HG03039 (cell line): ENCODE data around the gene TNFRSF4.

Experiments
- ATAC-seq: cut with Tn5 transposase; IDR thresholded peaks from one replicate; pipeline ENCODE4 v1.9.1; 2021; ENCODE audit warnings: mild to moderate bottlenecking, moderate library complexity; ENCODE audit not compliant: unreplicated experiment

Gene TNFRSF4

DNA sequence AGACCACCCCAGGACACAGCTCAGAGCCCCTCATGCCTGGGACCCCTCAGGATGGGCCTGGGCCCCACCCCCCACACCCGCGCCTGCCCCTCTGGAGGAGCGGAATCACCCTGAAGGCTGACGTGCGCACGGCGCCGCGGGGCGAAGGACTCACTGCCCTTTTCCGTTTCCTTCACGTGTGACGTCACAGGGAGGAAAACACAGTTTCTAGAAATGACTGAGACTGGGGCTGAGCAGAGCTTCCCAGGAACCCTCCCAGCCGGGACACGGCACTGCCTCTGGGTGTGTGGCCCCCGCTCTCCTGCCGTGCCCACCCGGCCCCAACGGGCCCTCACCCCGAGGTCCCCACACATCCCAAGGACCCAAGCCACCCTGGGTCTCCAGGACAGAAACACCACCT, 5.4 kb upstream of the TNFRSF4 start:
- ATAC-seq, result no peak

DNA sequence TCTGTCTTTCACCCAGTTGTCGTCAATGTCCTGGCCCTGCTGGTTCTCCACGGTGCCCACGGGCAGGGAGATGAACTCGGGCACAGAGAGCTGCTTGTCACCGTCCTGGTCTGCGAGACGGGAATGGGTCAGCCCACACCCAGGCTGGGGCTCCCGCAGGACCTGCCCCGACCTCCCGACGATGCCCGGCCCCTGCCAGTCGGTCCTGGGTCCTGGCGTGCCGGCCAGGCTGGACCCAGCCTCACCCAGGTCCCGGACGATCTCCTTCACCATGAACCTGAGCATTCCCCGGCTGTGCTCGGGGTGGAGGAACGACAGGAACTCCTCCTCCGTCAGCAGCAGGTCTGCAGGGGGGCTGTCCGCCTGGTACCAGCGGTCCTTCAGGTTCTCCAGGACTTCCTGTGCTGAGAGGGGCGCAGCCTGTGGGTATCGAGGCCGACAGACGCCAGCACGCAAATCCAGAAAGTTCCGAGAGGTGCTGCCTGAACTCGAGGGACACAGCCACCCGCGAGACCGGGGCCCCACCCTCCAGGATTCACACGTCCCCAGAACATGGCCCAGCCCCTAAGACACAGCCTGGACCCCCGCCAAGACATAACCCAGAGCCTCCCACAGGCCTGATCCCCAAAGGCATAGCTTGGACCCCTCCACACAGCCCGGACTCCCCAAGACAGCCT, 4.7 kb upstream of the TNFRSF4 start:
- no peak for ATAC-seq

DNA sequence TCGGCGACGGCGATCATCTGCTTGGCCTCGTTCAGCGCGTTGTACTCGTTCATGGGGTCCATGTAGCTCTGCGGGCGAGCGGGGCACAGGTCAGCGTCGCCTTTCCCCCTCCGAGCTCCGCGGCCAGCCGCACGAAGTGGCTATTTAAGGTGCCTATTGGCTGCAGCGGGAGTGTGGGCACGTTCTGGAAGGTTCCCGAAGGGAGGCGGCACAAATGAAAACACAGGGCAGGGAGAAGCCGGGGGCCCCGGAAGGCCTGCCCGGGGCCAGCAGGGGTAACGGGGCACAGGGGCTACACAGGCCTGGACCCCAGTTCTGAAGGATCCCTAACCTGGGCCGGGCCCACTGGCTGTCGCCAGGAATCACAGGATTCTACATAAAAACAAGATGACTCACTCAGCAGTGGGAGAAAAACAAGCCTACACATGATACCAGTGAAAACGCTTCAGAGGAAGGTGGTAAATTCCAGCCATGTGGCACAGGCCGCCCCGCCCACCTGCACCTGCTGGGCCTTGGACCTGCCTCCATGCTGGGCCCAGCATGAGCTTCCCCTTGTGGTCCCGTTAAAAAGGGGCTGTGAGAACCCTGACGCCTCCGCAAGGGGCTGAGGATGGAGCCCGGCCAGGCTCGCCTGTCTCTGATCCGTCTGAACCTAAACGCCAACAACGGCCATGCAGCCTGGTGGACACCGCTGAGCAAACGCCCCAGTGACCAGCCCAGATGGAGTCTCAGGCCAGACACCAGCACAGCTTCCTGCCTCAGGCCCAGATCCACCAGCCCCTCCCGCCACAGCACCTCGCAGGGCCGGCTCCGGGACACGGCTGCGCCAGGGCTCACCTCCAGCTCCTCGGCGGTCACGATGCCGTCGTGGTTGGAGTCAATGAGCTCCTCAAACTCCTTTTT, 3.9 kb upstream of the TNFRSF4 start:
- ATAC-seq, result no peak

DNA sequence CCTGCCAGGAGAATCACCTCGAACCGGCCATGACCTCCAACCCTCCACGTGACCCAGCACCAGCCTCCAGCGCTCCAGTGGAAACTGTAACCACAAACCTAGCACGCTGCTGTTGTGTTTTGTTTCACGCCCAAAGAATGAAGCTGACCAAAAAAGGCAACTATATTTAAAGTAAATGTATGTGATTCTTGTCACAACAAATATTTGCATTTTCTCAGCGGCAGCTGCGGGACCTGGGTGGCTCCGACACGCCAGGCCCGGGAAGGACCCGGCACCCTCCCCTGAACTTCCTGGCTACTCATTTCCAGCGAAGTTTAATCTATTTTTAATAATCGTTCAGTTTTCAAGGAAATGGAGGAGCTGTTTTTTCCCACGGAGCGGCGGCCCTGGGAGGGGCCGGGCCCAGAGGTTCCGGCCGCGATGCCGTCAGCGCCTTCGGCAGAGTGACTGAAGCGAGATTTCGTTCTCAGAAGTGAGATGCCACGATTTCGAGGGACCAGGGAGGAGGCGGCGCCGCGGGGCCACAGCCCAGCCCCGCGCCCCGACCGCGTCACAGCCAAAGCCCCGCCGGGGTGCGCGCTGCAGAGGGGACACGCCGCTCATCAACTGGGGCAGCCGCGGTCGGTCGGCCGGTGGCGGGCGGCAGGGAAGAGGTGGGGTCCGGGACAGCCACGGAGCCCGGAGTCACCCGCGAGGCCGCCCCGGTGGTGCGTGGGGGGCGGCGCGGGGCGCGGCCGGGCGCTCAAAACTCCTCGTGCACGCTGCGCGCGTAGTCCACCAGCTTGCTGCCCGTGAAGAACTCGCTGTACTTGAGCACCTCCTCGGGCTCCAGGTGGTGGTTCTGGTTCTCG, 3.0 kb upstream of the TNFRSF4 start:
- ATAC-seq, result no peak

DNA sequence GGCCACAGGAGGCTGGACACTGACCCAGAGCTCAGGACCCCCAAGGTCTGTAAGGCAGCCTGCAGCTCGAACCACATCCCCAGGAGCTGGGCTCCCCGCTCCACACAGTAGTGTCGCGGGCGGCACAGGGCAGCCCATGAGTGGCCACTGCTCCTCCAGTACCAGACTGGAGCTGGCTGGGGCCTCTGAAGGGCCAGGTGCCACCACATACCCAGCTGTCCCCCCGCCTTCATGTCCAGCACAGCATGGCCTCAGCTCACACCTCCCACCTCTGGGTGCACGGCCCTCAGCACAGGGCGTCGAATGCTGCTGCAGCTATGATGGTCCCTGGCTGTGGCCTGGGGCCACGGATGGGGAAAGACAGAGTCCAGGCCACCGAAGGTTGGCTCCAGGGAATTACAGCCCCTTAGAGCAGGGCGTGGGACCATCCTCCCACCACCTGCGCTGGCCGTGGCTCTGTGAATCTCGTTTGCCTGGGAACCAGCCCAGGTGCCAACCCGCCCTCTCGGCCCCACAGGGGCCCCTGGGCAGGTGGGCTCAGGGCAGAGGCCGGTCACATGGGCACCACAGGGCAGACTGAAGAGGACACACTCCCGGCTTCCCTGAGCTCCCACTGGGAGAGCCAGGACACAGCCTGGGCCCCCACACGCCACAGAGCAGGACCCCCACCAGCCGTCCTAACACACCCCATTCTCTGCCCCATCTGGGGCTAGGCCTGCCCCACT, 2.1 kb upstream of the TNFRSF4 start:
- ATAC-seq, result no peak

DNA sequence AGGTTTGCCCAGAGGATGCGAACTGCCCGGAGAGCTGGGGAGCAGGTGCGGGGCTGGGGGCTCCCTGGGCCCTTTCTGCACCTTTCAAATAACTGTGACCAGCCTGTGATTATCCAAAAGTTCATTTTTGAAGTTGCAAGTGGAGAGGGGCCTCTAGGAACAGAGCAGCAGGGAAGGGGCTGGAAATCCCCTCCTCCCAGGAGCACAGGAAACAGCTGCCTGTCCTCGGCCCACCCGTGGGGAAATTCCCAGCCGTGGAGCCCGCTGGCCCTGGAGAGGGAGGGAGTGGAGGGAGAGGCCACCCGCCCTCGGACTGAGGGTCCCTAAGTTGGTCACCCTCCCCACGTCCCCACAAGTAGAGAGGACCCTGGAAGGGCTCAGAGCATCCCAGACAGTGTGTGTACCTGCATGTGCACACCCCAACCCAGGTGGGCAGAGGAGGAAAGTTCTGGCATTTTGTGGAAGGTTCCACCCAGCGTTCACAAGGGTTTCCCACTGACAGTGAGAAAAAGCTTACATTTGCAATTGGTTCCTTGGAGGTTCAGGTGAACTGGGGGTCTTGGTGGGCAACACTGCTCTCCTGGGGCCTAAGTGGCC, 1.2 kb upstream of the TNFRSF4 start:
- ATAC-seq, result no peak

DNA sequence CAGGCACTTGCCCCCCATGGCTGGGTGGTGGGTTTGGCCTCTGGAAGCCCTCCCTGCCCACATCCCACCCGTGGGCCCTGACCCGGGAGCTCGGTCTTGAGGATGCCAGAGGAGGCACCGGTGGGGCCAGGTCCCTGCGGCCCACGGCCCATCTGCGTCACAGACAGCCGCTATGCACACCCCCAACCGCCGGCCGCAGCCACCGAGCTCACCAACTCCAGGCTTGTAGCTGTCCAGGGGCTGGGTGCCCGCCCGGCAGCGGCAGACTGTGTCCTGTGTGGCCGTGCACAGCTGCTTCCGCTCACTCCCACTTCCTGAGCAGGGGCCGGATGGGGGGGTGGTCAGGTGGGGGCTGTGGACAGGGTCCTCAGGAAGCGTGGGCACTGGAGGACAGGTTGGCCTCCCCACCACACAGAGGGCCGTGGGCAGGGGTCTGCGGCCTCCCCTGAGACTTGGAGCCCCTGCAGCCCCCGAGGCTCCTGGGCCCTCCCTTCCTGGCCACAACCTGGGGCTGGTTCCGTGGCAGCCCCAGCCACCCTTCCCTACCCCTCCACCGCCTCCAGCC, 1.1 kb downstream of the TNFRSF4 start:
- ATAC-seq, result no peak

DNA sequence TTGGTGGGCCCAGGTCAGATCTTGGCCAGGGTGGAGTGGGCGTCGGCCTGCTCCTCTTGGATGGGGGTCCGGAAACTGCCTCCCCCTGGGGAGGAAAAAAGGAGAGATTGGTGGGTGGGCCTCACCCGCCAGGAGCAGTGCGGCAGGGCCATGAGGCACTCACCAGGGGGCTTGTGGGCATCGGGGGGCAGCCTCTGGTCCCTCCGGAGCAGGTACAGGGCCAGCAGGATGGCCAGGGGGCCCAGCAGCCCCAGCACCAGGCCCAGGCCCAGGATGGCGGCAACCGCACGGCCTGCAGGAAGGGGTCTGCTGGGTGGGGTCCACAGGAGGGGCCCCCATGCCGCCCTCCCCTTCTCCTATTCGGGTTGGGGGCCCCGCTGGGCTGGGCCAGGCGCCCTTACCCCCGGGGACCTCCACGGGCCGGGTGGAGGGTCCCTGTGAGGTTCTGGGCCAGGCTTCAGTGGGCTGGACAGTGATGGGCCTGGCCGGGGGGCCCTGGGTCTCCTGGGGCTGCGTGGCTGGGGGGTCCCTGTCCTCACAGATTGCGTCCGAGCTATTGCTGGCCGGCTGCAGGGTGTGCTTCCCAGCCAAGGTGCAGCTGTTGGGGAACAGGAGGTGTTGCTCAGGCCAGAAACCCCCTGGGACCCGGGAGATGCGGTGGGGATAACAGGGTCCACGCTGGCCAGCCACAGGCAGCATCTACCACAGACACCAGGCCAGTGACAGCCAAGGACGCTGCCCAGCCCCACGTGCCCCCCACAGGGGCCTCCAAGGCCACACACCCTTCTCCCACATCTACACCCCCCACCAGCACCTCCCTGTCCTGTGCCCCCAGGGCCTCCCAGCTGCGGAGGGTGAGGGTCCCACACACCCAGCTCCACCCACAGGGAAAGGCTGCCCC, 2.2 kb downstream of the TNFRSF4 start:
- ATAC-seq, result no peak

DNA sequence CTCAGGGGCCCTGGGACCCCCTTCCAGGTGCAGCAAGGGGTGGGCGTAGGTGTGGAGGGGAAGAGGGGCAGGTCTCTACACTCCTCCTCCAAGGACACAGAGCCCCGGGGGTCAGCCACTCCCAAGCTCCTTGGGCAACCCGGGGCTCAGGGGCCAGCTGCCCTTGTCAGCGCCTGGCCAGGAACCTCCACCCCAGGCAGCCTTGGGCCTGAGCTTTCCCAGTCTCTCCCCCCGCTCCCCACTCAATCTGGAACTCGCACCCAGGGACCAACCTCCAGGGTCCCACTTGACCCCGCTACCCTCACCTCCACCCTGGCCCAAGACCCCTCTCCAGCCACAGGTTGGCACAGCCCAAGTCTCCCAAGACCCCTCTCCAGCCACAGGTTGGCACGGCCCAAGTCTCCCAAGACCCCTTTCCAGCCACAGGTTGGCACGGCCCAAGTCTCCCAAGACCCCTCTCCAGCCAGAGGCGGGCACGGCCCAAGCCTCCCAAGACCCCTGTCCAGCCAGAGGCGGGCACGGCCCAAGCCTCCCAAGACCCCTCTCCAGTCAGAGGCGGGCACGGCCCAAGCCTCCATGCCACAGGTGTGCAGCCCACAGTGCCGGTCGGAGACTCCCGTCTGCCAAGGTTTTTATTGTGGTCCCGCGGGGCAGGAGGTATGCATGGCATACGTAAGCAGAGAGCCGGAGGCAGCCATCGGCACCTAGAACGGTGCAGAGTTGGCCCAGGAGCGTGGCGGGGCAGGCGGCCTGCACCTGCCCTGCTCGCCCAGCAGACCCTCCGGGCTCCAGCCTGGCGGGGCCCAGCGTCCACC, 3.0 kb downstream of the TNFRSF4 start:
- ATAC-seq, result no peak

DNA sequence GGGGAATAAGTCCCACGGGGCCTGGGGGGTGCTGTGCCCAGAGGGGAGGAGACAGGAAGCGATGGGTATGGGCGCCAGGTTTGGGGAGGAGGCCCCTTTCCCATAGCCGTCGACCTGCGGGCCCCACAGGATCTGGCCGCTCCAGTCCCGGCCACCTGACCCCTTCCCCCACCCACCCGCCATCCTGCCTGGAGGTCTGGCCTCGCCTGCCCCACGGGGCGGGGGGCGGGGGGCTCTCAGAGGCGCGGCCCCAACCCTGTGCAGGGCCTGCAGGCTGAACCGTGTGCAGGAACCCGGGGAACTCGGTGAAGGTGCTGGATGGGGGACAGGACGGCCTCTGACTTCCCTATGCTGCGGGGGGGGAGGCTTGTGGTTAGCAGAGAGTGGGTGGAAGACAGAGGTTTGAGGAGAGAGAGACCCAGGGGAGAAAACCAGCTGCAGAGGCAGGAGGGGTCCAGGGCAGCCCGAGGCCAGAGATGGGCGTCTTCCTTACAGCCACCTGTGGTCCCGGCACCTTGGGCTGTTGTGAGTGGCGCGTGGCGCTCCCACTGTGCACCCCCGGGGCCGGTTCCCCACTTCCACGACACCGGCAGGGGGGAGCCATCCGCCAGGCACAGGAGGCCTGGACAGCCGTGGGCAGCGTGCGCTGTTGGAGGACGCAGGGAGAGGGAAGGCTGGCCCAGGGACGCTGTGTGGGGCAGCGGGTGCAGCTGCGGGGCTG, 5.1 kb downstream of the TNFRSF4 start:
- no peak for ATAC-seq

DNA sequence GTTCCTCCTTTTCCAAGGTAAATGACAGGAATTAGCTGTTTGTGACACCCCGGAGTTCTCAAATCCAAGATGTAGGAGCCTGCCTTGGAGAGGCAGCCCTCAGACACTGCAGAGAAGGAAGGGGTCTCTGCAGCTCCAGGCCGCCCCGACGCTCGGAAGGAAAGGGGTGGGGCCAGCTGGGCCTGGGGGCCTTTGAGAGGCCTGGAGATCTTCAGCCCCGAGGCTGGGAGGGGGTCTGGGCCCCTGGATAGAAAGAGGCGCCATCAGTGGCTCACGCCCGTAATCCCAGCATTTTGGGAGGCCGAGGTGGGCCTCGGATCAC, 6.4 kb downstream of the TNFRSF4 start:
- no peak for ATAC-seq

DNA sequence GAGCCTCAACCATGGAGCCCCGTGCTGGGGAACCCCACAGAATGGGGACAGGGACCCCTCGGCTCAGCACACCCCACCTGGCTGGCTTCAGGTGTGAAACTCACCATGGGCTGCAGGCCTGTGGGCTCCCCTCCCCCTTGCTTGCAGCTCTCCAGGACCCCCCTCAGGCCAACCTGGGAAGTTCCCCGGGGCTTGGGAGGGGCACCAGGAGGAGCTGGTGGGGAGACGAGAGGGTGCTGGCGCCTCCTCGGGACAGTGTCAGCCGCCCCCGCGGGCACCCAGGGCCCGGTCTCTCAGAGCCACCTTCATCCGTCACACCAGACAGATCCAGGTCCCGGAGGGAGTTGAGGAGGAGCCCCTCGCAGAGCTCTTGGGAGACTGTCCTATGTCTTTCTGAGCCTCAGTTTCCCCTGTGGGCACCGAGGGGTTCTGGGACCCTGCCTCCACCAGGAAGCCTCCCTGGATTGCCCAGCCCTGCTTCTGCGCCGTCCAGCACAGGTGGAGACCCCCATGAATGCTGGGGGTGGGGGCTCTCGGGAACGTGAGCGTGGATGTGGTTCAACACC, 6.9 kb downstream of the TNFRSF4 start:
- no peak for ATAC-seq

DNA sequence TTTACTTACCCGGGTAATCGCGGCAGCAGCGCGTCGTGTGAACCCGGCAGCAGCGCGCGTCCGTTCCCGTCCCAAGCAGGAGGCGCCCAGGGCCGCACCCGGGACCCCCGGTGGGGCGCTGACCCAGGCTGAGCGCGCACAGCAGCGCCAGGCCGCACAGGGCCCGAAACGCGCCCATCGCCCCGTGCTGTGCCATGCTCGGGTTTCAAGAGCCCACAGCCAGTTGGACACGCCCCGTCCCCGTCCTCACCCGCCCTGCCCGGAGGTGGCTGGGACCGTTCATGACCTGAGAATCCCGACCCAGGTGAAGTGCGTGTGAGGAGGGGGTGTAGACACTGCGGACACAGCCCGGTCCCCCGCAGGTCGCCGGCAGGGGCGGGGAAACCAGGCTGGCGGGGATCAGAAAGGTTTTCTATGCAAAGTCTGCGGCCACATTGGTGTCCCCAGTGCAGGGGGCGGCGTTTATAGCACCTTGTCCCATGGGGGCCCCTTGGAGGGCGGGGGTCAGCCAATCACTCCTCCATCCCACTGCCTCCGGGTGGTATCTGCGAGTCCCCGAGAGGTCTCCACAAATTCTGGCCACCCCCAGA, 7.5 kb downstream of the TNFRSF4 start, which contains the start of gene TNFRSF18:
Gene TNFRSF18 (minus strand): TSS at position 217 of the 590 bp plus-strand sequence. CDS start 21 bp downstream, at position 196.
- no peak for ATAC-seq

DNA sequence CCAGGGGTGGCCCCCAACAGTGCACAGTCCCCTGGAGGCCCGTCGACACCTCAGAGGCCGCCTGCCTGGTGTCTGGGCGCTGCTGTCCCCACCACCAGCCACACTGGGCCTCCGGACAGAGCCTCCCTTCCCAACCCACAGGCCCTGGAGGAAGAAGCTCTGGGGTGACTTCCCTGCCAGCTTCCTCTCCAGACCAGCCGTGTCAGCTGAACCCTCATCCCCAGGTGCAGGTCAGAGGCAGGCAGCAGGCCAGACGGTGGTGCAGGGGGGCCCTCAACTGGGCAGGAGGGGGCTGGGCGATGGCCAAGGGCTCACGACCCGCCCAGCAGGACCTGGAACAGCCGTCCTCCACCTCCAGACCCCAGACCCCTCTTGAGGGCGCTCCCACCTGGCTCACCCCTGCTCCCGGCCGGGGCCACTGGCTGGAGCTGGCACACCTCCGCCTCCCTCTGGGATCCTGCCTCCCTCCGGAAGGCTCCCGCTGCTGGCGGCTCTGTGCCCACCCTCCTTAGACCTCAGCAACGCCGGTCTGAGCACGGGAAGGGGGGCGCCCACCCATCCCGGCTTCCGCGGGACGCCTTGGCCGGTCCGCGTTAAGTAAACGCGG, 8.1 kb downstream of the TNFRSF4 start:
- ATAC-seq, result no peak

DNA sequence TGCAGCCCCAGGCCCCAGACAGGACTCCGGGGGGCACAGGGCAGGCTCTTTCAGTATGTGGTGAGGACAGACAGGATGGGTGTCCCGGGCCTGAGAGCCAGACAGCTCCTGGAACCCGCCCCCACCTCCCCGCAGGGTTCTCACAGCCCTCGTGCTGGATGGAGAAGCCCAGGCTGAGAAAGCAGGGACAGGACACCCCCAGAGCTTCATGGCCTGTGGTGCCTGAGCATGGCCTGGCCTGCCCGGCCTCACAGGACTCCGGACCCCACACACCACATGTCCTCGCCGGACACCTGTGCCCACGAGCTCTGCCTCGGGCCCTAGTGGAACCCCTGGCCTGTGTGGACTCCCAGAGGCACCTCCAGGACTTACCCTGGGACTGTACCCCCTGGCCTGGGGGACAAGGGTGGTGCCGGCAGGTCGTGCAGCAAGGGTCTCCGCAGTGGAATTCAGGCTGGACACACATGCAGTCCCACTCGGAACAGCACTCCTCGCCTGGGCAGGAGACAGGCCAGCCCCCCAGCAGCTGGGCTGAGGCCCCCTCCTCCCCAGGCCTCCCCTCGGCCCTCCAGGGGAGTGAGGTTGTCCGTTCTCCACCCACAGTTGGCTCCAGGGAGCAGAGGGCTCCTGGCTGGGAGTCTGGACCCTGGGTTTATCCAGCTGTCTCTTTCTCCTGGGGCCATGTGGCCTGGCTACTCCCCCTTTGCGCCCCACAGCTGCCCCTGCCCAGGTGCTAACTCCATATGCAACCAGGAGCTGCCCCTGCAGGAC, 8.8 kb downstream of the TNFRSF4 start:
- no peak for ATAC-seq
